Muscle layer of colon (tissue), 2 donors: Measurements from ENCODE around the gene GRAMD2A.

ENCODE experiments used
- H3K27ac ChIP-seq: one replicate; pipeline ENCODE4 v1.7.0; 2013; ENCODE audit warnings: low read depth, mild to moderate bottlenecking, low read length, moderate library complexity
- H3K27me3 ChIP-seq, 2 donors: one replicate each; pipeline ENCODE4 v1.7.0; 2013; ENCODE audit warnings: low read length in 2 of 2, mild to moderate bottlenecking in 2 of 2; ENCODE audit not compliant: insufficient read depth in 2 of 2, control insufficient read depth in 1 of 2
- H3K36me3 ChIP-seq: one replicate; pipeline ENCODE4 v1.7.0; 2013; ENCODE audit warnings: mild to moderate bottlenecking, low read length; ENCODE audit not compliant: insufficient read depth
- H3K4me1 ChIP-seq: one replicate; pipeline ENCODE4 v1.7.0; 2013; ENCODE audit warnings: mild to moderate bottlenecking, low read length; ENCODE audit not compliant: insufficient read depth
- H3K4me3 ChIP-seq, 2 donors: one replicate each; pipeline ENCODE4 v1.7.0; 2013; ENCODE audit warnings: low read length in 2 of 2, low read depth in 1 of 2, mild to moderate bottlenecking in 1 of 2, moderate library complexity in 1 of 2
- H3K9ac ChIP-seq: one replicate; pipeline ENCODE4 v1.7.0; 2013; ENCODE audit warnings: low read length
- H3K9me3 ChIP-seq: one replicate; pipeline ENCODE4 v1.7.0; 2013; ENCODE audit warnings: mild to moderate bottlenecking, low read length
- donor health status: abdominal sarcoma.
- donor health status: Adenocarcinoma of cecum.

GRAMD2A gene

DNA sequence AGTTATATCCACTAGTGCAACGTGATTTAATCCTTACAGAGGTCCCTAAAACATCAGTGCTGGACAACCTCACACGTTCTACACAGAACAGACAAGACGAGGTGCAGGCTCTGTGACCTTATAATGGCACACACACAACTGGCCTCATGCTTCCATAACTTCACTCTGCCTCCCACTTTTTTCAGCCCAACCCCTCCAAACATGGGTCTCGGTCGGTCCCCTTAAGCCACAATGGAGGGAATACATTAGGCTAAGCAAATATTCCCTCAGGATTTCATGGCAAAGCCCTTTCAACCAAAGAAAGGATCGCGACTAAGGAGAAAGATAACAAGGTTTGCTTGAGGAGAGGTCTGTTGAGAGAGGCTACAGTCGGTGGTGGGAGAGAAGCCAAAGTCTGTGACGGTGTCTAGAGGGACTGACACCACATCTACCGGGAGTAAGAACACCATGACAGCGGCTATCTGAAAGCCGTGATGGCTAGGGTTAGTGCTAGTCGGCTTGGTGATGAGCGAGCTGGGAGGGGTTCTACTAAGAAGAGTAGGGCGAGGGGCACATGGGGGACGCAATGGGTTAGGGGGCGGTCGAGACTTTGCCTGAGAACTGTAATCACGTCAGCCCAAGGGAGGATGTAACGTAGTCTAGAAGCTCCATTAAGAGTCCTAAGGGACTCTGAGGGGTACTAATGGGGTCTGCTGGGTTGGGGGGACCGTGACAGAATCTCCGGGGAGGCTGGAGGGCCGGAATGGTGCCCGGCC is 80.7 kb downstream of the GRAMD2A start:
- Histone ChIP-seq H3K4me3 (peak overlapping the region; percentile 92 to 93), H3K4me1 (peaks cover 35% of the 10 kb centered on the region), H3K27ac (peak overlapping the region; percentile 97), H3K36me3 (no peaks in the 10 kb centered on the region), H3K27me3 (no peaks in the 10 kb centered on the region), H3K9me3 (no peaks in the 10 kb centered on the region), H3K9ac (peak overlapping the region; percentile 90)

GRCh38 chr15:72113347-72114031 is 84.1 kb downstream of the GRAMD2A start:
- H3K36me3 ChIP-seq, result no peaks in the 10 kb centered on the region
- no peaks in the 10 kb centered on the region for H3K27me3 ChIP-seq
- peaks cover 34% of the 10 kb centered on the region for H3K4me1 ChIP-seq
- H3K4me3 ChIP-seq, result no peak overlapping the region
- H3K9ac ChIP-seq, result no peak overlapping the region
- H3K9me3 ChIP-seq, result no peaks in the 10 kb centered on the region
- H3K27ac ChIP-seq, result no peak overlapping the region

DNA sequence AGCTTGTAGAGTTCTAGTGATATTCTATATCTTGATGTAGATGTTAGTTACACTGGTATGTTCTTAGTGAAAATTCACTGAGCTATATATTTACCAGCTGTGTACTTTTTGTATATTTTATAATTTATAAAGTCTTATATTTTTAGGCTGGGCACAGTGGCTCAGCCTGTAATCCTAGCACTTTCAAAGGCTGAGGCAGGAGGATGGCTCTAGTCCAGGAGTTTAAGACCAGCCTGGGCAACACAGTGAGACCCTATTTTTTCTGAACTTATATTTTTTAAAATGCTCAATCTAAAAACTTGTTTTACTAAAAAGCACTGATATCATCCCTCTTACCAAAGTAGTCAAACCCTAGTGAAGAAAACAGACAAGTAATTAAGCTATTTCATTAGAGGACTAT is 84.8 kb downstream of the GRAMD2A start:
- Histone ChIP-seq H3K4me1 (peaks cover 34% of the 10 kb centered on the region), H3K27me3 (no peaks in the 10 kb centered on the region), H3K9me3 (no peaks in the 10 kb centered on the region), H3K36me3 (no peaks in the 10 kb centered on the region), H3K27ac (no peak overlapping the region), H3K9ac (no peak overlapping the region), H3K4me3 (no peak overlapping the region)

GRCh38 chr15:72112116-72112515 is 85.5 kb downstream of the GRAMD2A start:
- H3K27me3 ChIP-seq, result no peaks in the 10 kb centered on the region
- H3K4me1 ChIP-seq, result peaks cover 34% of the 10 kb centered on the region
- H3K9ac ChIP-seq, result no peak overlapping the region
- H3K4me3 ChIP-seq, result no peak overlapping the region
- H3K36me3 ChIP-seq, result no peaks in the 10 kb centered on the region
- H3K9me3 ChIP-seq, result no peaks in the 10 kb centered on the region
- no peak overlapping the region for H3K27ac ChIP-seq

DNA sequence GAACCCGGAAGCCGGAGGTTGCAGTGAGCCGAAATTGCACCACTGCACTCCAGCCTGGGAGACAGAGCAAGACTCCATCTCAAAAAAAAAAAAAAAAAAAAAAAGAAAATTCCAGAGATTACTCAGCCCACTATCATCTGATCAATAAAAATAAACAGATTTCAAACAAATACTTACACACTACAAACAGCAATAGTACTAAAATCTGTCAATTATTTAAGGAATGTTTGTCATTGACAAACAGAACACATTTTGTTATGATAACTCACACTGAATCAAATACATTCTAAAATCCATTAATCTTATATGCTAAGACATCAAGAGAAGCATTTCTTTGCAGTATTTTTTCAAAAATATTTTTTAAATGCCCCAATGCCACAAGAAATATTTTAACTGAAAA is 87.2 kb downstream of the GRAMD2A start:
- H3K4me3 ChIP-seq, result no peak overlapping the region
- no peaks in the 10 kb centered on the region for H3K36me3 ChIP-seq
- no peak overlapping the region for H3K9ac ChIP-seq
- peaks cover 27% of the 10 kb centered on the region for H3K4me1 ChIP-seq
- H3K27me3 ChIP-seq, result no peaks in the 10 kb centered on the region
- H3K9me3 ChIP-seq, result no peaks in the 10 kb centered on the region
- no peak overlapping the region for H3K27ac ChIP-seq
